Type B pancreatic cell (in vitro differentiated cells): Measurements from ENCODE around the gene TEKT4. TPM values are rescaled to one million over a fixed set of nuclear protein-coding genes. Genes with fewer than 3 reads are reported as not detected.
"Not testable (repeated sequence)": the region's sequence is repeated elsewhere in the genome, so short reads cannot be mapped to it uniquely, and the experiment has no call there.

Experiments
- DNase-seq: peaks from one replicate; pipeline ENCODE4 v3.0.0; 2021; ENCODE audit warnings: mixed read lengths; ENCODE audit not compliant: unreplicated experiment; ENCODE audit errors: extremely low spot score
- H3K27ac Mint-ChIP-seq: 2 replicates; pipeline ENCODE4 v1.8.0; 2021; ENCODE audit warnings: mild to moderate bottlenecking, mixed read lengths
- H3K27me3 Mint-ChIP-seq: 2 replicates; pipeline ENCODE4 v1.8.0; 2021; ENCODE audit warnings: mixed read lengths
- H3K36me3 Mint-ChIP-seq: 2 replicates; pipeline ENCODE4 v1.8.0; 2021; ENCODE audit warnings: mixed read lengths
- H3K4me1 Mint-ChIP-seq: one replicate; pipeline ENCODE4 v1.8.0; 2021; ENCODE audit warnings: mixed read lengths; ENCODE audit not compliant: unreplicated experiment
- H3K4me3 Mint-ChIP-seq: 2 replicates; pipeline ENCODE4 v1.8.0; 2021; ENCODE audit warnings: mild to moderate bottlenecking, mixed read lengths
- H3K9me3 Mint-ChIP-seq: 2 replicates; pipeline ENCODE4 v1.8.0; 2021; ENCODE audit warnings: mixed read lengths
- CTCF ChIP-seq: fragments of 200-600 bp; sonication (generic); conservative IDR thresholded peaks from 2 replicates; pipeline ENCODE4 v1.5.0; 2021; ENCODE audit warnings: antibody characterized with exemption, mild to moderate bottlenecking
- total RNA-seq: library from RNA; stranded (reverse); gene quantifications from 2 replicates; pipeline ENCODE4 v1.2.1, GENCODE V29; 2021; ENCODE audit warnings: low replicate concordance

TEKT4 gene
- total RNA-seq, 1 donor from 2014 or later, result 0.34 TPM

DNA sequence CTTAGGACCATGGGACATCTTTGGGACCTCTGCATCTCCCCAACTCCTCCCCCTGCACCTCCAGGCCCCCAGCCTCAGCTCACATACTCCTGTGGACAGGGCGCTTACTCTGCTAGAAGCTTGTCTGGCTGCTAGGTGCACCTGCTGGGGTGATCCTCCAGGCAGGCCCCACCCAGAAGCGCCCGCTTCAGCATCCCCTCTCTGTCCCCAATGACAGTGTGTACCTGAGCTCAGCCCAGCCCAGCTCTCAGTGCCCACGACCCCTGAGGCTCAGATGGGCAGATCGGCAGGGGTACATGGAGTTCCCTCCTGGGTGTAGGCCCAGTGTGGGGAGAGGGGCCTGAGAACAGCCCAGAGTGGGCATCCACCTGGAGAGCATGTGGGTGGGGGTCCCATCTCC lies 5.9 kb downstream of the TEKT4 start:
- Mint-ChIP-seq H3K36me3 (no peaks in the 10 kb centered on the region), H3K4me1 (no peaks in the 10 kb centered on the region), H3K9me3 (no peaks in the 10 kb centered on the region), H3K27ac (no peak overlapping the region), H3K27me3 (peaks cover 4% of the 10 kb centered on the region), H3K4me3 (no peak overlapping the region)
- no peak for DNase-seq
- no peak for TF ChIP-seq CTCF

DNA sequence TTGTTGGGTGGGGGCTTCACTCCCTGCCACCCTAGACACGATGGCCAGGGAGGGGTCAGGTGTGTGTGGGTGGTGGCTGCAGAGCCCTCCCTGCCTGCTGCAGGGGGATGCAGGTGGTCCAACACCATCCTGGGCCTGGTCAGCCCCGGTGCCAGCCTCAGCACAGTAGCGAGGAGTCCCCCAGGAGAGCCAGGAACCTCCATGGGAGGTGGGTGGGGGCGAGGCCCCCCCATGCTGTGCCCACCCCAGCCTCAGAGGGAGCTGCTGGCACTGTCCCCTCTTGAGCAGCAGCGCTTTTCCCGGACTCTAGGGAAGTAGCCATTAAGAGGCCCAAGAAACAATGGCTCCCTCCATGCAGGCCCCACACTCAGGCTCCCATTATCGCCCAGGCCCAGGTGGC lies 7.3 kb downstream of the TEKT4 start:
- H3K27ac Mint-ChIP-seq, H3K4me1 Mint-ChIP-seq, H3K4me3 Mint-ChIP-seq, H3K36me3 Mint-ChIP-seq, DNase-seq, H3K27me3 Mint-ChIP-seq, H3K9me3 Mint-ChIP-seq: not testable (repeated sequence)

DNA sequence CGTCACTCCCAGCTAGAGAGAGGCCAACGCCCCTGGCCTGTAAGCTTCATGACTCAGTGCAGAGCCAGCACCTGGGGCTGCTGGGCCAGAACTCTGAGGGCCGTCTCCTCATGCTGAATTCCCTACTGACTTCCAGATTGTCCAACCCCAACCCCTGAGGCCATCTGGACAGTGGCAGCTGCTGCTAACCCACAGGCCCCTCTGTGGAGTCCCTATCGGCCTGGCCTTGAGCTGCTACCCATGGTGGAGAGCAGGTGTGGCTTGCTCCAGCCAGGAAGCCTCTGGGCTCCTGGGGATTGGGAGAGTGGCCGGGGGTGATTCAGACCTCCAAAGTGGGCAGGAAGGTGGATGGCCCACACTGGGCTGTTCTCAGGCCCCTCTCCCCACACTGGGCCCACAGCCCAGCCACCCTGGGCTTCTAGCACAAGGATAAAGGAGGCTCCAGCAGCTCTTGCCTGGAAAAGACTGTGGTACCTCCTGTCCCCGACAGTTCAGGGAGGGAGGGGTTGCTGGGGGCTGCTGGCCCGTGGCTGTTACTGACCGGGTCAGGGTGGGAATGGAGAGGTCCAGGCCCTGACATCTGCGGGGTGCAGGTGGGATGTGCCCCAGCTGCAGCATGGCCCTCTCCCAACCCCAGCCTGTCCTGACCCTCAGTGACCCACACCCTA lies 8.2 kb downstream of the TEKT4 start:
- Mint-ChIP-seq H3K4me1 (no peaks in the 10 kb centered on the region), H3K27me3 (peaks cover 4% of the 10 kb centered on the region)
- DNase-seq, result no peak

DNA sequence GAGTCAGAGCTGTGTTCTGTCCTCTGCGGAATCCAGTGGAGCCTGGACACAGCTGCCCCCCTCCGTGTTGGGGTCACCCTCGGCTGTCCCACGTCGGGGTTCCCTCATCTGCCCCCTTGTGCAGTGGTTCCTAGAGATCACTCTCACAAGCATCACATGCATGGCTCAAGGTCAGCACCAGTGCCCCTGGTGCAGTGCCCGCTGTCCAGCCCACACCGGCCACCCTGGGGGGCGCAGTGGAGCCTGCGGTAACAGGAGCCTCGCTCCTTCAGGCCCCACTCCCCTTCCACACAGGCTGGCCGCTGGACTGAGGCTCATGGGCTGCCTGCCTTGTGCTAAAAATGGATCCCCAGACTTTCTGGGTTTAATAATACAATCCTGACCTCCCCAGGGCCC lies 8.8 kb downstream of the TEKT4 start:
- H3K27ac Mint-ChIP-seq, result no peak overlapping the region
- TF ChIP-seq CTCF, result no peak
- peaks cover 7% of the 10 kb centered on the region for H3K27me3 Mint-ChIP-seq
- H3K9me3 Mint-ChIP-seq, result no peaks in the 10 kb centered on the region
- H3K4me1 Mint-ChIP-seq, result no peaks in the 10 kb centered on the region
- no peak for DNase-seq
- H3K4me3 Mint-ChIP-seq, result no peak overlapping the region
- H3K36me3 Mint-ChIP-seq, result no peaks in the 10 kb centered on the region

More for the DNA sequence above, 8.2 kb downstream of the TEKT4 start:
- H3K9me3 Mint-ChIP-seq, result no peaks in the 10 kb centered on the region
- H3K4me3 Mint-ChIP-seq, result no peak overlapping the region
- TF ChIP-seq CTCF, result no peak
- no peaks in the 10 kb centered on the region for H3K36me3 Mint-ChIP-seq
- no peak overlapping the region for H3K27ac Mint-ChIP-seq

- H3K36me3 Mint-ChIP-seq, result no peaks in the 10 kb centered on the region
- H3K27ac Mint-ChIP-seq, result no peak overlapping the region
- no peak overlapping the region for H3K4me3 Mint-ChIP-seq
- H3K4me1 Mint-ChIP-seq, result no peaks in the 10 kb centered on the region
- no peak for DNase-seq
- no peaks in the 10 kb centered on the region for H3K9me3 Mint-ChIP-seq
- H3K27me3 Mint-ChIP-seq, result peaks cover 8% of the 10 kb centered on the region
- TF ChIP-seq CTCF, result no peak
These were observed 9.3 kb downstream of the TEKT4 start for GRCh38 chr2:94880507-94880906.

- Mint-ChIP-seq H3K4me1 (no peaks in the 10 kb centered on the region), H3K27ac (no peak overlapping the region), H3K9me3 (no peaks in the 10 kb centered on the region), H3K36me3 (no peaks in the 10 kb centered on the region), H3K27me3 (peaks cover 8% of the 10 kb centered on the region), H3K4me3 (no peak overlapping the region)
- DNase-seq, result no peak
- no peak for TF ChIP-seq CTCF
These were observed 9.8 kb downstream of the TEKT4 start for GRCh38 chr2:94881070-94881469.
